ENCODE measurements around the gene GRID2IP. TPM values are rescaled to one million over a fixed set of nuclear protein-coding genes. Genes with fewer than 3 reads are reported as not detected.

GRID2IP gene
- total RNA-seq, 2 donors from 2014 or later: 0.73 to 2.6 TPM

DNA sequence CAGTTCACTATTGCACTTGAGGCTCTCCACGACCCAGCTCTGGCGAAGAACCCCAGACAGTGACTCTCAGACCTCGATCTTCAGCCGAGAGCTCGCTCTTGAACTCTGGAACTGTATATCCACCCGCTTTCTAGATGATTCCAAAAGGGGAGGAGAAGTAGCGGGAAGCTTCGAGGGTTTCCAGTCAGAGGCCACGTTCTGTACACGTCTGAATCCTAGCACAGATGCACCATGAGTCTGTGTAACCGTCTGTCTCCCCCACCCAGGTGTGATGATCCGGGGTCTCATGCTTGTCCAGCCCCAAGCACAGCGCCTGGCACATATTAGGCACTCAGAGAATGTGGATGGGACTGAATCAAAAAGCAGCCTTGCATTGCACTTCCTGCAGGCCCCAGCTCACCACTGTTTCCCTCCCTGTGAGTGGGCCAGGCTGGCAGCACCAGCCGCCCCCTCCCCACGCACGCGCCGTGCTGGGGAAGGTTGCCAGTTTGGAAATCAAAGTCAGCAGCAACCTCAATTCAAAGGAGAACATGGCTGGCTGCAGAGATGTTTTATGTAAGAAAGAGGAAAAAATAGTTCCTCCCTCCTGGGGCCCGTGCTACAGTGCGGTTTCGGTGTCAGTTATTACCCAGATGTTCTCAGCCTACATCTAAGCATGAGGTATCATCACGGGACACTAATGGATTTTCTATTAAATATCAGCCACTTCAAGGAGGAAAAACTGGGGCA lies 5.7 kb downstream of the GRID2IP start:
- 82% methylated on average over 22 of the region's 22 CpGs for WGBS
- DNase-seq (ENCODE audit: low spot score): no peak
- no peaks in the 10 kb centered on the region for H3K27me3 ChIP-seq (replicated peaks; ENCODE audit: insufficient read depth)
- H3K36me3 ChIP-seq: no peaks in the 10 kb centered on the region
- intact Hi-C loops (cut with DNase I): no loop called here
- no peaks in the 10 kb centered on the region for H3K9me3 ChIP-seq
- no peaks in the 10 kb centered on the region for H3K4me1 ChIP-seq (replicated peaks)
- H3K27ac ChIP-seq: no peak overlapping the region
- H3K4me3 ChIP-seq: no peak overlapping the region
- TF ChIP-seq POLR2AphosphoS5 (IDR thresholded peaks at IDR 0.05) (no peak), POLR2A (IDR thresholded peaks at IDR 0.05) (no peak)
- TF ChIP-seq, protein P1, sequence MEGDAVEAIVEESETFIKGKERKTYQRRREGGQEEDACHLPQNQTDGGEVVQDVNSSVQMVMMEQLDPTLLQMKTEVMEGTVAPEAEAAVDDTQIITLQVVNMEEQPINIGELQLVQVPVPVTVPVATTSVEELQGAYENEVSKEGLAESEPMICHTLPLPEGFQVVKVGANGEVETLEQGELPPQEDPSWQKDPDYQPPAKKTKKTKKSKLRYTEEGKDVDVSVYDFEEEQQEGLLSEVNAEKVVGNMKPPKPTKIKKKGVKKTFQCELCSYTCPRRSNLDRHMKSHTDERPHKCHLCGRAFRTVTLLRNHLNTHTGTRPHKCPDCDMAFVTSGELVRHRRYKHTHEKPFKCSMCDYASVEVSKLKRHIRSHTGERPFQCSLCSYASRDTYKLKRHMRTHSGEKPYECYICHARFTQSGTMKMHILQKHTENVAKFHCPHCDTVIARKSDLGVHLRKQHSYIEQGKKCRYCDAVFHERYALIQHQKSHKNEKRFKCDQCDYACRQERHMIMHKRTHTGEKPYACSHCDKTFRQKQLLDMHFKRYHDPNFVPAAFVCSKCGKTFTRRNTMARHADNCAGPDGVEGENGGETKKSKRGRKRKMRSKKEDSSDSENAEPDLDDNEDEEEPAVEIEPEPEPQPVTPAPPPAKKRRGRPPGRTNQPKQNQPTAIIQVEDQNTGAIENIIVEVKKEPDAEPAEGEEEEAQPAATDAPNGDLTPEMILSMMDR (IDR thresholded peaks at IDR 0.05): no peak

DNA sequence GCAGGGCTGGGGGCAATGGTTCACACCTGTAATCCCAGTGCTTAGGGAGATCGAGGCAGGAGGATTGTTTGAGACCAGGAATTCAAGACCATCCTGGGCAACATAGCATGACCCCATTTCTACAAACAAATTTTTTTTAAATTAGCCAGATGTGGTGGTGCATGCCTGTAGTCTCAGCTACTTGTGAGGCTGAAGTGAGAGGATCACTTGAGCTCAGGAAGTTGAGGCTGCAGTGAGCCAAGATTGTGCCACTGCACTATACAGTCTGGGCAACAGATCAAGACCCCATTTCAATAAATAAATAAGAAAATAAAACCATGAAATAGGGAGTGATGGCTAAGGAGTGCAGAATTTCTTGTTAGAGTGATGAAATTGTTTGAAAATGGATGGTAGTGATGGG lies 8.9 kb downstream of the GRID2IP start:
- Histone ChIP-seq H3K4me1 (replicated peaks) (no peaks in the 10 kb centered on the region), H3K36me3 (no peaks in the 10 kb centered on the region), H3K27ac (no peak overlapping the region), H3K27me3 (replicated peaks; ENCODE audit: insufficient read depth) (peaks cover 2% of the 10 kb centered on the region), H3K9me3 (no peaks in the 10 kb centered on the region), H3K4me3 (no peak overlapping the region)
- DNase-seq (ENCODE audit: low spot score): no peak
- TF ChIP-seq POLR2A (IDR thresholded peaks at IDR 0.05) (no peak), POLR2AphosphoS5 (IDR thresholded peaks at IDR 0.05) (no peak)
- TF ChIP-seq, protein P1 (IDR thresholded peaks at IDR 0.05): no peak
- intact Hi-C loops (cut with DNase I): no loop called here
- 83% methylated on average over 1 of the region's 1 CpG for WGBS

DNA sequence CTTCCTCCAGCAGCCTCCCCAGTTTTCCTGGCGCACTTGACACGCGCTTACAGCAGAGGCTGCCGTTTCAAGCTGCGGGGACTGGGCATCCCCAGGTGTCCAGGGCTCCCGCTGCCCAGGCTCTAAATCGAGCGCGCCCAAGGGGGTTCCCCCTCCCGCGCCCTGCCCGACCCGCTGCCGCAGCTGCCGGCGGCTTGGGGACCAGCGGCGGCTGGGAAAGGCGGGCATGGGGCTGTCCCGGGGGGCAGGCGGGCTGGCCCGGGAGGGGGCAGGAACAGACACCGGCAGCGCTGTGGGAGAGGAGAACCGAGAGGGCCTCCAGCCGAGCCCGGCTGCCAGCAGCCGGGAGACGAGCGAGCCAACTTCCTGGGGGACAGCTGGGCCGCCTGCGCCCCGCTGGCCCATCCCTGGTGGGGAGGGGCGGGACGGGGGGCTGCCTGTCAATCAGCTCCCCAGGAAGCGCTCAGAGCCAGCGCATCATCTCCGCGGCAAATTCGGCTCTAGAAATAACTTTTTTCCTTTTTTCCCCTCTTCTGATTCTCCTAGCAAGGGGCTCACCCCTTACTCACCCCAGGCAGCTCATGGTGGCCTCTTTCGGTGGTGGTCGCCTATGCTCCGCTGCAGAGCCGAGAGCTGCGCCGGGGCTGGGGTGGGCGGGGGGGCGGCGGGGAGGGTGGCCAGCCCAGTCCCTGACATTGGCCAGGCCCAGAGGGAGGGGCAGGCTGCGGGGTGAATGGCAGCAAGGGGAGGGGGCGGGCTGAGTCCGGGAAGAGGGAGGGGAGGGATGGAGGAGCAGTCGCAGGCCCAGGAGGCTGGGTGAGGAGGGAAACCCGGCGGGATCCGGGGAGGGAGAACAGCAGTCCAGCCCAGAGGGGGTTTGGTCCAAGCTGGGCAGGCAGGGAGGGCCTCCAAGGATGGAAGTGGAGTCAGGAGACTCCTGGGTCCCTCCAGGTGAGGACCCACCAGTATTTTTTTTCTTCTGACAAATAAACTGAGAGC lies 14.7 kb downstream of the GRID2IP start:
- 1% methylated on average over 33 of the region's 56 CpGs for WGBS
- intact Hi-C loops (cut with DNase I): no loop called here
- no peaks in the 10 kb centered on the region for H3K4me1 ChIP-seq (replicated peaks)
- no peak overlapping the region for H3K27ac ChIP-seq
- no peak for TF ChIP-seq POLR2A (IDR thresholded peaks at IDR 0.05)
- TF ChIP-seq, protein P1 (IDR thresholded peaks at IDR 0.05): no peak
- TF ChIP-seq POLR2AphosphoS5 (IDR thresholded peaks at IDR 0.05): no peak
- H3K27me3 ChIP-seq (replicated peaks; ENCODE audit: insufficient read depth): peaks cover 14% of the 10 kb centered on the region
- peak overlapping the region in 1 of 2 donors; percentile 3 for H3K4me3 ChIP-seq
- H3K9me3 ChIP-seq: no peaks in the 10 kb centered on the region
- no peak for DNase-seq (ENCODE audit: low spot score)
- no peaks in the 10 kb centered on the region for H3K36me3 ChIP-seq

GRCh38 chr7:6533893-6534495 lies 17.3 kb downstream of the GRID2IP start:
- DNase-seq (ENCODE audit: low spot score): no peak
- Histone ChIP-seq H3K9me3 (no peaks in the 10 kb centered on the region), H3K36me3 (no peaks in the 10 kb centered on the region), H3K27me3 (replicated peaks; ENCODE audit: insufficient read depth) (peaks cover 25% of the 10 kb centered on the region), H3K27ac (no peak overlapping the region), H3K4me3 (no peak overlapping the region), H3K4me1 (replicated peaks) (no peaks in the 10 kb centered on the region)
- intact Hi-C loops (cut with DNase I): no loop called here
- TF ChIP-seq POLR2A (IDR thresholded peaks at IDR 0.05): no peak
- WGBS: 42% methylated on average over 12 of the region's 12 CpGs

DNA sequence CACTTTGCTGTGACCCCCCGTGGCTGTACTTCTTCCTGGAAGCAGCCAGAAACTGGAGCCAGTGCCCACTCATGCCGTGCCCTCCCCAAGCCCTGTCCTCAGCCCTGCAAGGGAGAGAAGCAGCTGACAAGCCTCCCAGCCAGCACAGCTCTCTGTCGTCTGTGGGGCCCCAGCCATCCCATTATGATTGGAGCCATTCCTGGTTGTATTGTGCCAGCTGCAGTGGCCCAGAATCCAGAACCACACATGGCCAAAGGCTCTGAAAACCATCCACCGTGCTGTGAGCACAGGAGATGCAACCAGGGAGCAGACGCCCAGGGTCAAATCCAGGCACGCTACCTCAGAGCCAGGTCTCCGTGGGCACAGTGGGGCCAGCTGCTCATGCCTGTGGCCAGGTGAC lies 18.7 kb downstream of the GRID2IP start:
- H3K4me3 ChIP-seq: no peak overlapping the region
- H3K27me3 ChIP-seq (replicated peaks; ENCODE audit: insufficient read depth): peaks cover 26% of the 10 kb centered on the region
- no peaks in the 10 kb centered on the region for H3K4me1 ChIP-seq (replicated peaks)
- H3K27ac ChIP-seq: no peak overlapping the region
- no peaks in the 10 kb centered on the region for H3K36me3 ChIP-seq
- TF ChIP-seq, protein P1 (IDR thresholded peaks at IDR 0.05): no peak
- TF ChIP-seq POLR2AphosphoS5 (IDR thresholded peaks at IDR 0.05): no peak
- no peak for TF ChIP-seq POLR2A (IDR thresholded peaks at IDR 0.05)
- intact Hi-C loops (cut with DNase I): no loop called here
- WGBS: 76% methylated on average over 3 of the region's 7 CpGs
- no peaks in the 10 kb centered on the region for H3K9me3 ChIP-seq
- DNase-seq (ENCODE audit: low spot score): no peak

Measured in prostate gland (tissue), 2 donors.